Activated CD4-positive, alpha-beta T cell treated with anti-CD3 and anti-CD28 coated beads, Interleukin-2, amount 10 ng/mL, durations not matched to agents 7 days and 5 days (primary cell): ENCODE measurements around the gene DNER. TPM values are rescaled to one million over a fixed set of nuclear protein-coding genes. Genes with fewer than 3 reads are reported as not detected.
A peak's percentile ranks its signal among the peaks of the same experiment; 100 is the strongest.
"Not testable (repeated sequence)": the region's sequence is repeated elsewhere in the genome, so short reads cannot be mapped to it uniquely, and the experiment has no call there.

Experiments
- CTCF ChIA-PET: fragments of 350-600 bp; sonication (Branson Sonifier 250); formaldehyde crosslinking; loops from one replicate; lab custom pipeline; 2021; ENCODE audit warnings: antibody characterized with exemption; lab: Charles Lee
- POLR2A ChIA-PET: fragments of 350-600 bp; sonication (Branson Sonifier 250); formaldehyde crosslinking; loops from one replicate; lab custom pipeline; 2021; ENCODE audit warnings: antibody characterized with exemption; lab: Charles Lee
- DNase-seq: peaks from one replicate; pipeline ENCODE4 v3.0.0-alpha.2; 2020
- H3K27ac Mint-ChIP-seq: one replicate; pipeline ENCODE4 v1.8.0; 2021; ENCODE audit warnings: mild to moderate bottlenecking, moderate library complexity, mixed read lengths
- H3K27me3 Mint-ChIP-seq: one replicate; pipeline ENCODE4 v1.8.0; 2021; ENCODE audit warnings: mixed read lengths
- H3K36me3 Mint-ChIP-seq: one replicate; pipeline ENCODE4 v1.8.0; 2021; ENCODE audit warnings: low read depth, mixed read lengths
- H3K4me1 Mint-ChIP-seq: one replicate; pipeline ENCODE4 v1.8.0; 2021; ENCODE audit warnings: mixed read lengths
- H3K4me3 Mint-ChIP-seq: one replicate; pipeline ENCODE4 v1.8.0; 2021; ENCODE audit warnings: mild to moderate bottlenecking, moderate library complexity, mixed read lengths
- H3K9me3 Mint-ChIP-seq: one replicate; pipeline ENCODE4 v1.8.0; 2021; ENCODE audit warnings: mixed read lengths
- total RNA-seq, 2 experiments: library from RNA; stranded (reverse); gene quantifications; one replicate each; pipeline ENCODE4 v1.2.3, GENCODE V29; 2021

The DNER gene
- total RNA-seq, 2 experiments from 2014 or later = not detected

DNA sequence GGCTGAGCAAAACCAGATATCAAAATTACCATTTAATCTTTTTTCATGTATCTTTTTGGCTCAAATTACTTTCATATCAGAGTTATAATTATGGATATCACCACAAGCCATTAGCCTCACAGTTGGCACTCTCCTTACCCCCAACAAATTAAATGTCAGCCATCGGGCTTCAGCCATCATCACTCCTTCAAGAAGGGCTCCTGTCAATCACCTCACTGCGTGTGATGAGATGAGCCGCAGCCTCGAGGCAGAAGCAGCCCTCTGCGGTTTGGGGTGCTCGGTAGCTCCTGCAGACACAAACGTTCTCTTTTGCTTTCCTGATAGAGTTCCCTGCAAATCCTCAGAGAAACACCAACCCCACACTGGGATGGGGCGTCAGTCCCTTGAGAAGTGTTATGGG is 94.1 kb downstream of the DNER start:
- Mint-ChIP-seq H3K27me3 (peaks cover 2% of the 10 kb centered on the region), H3K4me3 (no peak overlapping the region), H3K36me3 (no peaks in the 10 kb centered on the region), H3K9me3 (no peaks in the 10 kb centered on the region), H3K4me1 (no peaks in the 10 kb centered on the region), H3K27ac (no peak overlapping the region)
- POLR2A ChIA-PET = no interaction called here
- DNase-seq = no peak
- CTCF ChIA-PET = no interaction called here

GRCh38 chr2:229616433-229616832 is 97.9 kb downstream of the DNER start:
- ChIA-PET CTCF (no interaction called here), POLR2A (no interaction called here)
- no peaks in the 10 kb centered on the region for H3K9me3 Mint-ChIP-seq
- H3K4me1 Mint-ChIP-seq = no peaks in the 10 kb centered on the region
- no peak for DNase-seq
- no peaks in the 10 kb centered on the region for H3K36me3 Mint-ChIP-seq
- H3K4me3 Mint-ChIP-seq = no peak overlapping the region
- H3K27me3 Mint-ChIP-seq = no peaks in the 10 kb centered on the region
- H3K27ac Mint-ChIP-seq = no peak overlapping the region

DNA sequence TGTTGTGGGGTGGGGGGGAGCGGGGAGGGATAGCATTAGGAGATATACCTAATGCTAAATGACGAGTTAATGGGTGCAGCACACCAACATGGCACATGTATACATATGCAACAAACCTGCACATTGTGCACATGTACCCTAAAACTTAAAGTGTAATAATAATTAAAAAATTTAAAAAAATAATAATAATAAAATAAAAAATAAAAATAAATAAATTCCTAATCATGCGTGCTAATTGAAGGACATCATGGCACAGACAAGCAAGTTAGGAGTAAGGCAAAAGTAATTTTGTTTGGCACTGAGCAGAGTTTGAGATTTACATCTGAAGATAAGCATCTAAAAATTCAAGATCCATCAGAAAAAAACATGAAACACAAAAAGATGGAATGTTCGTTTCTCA is 100.3 kb downstream of the DNER start:
- CTCF ChIA-PET, DNase-seq, H3K36me3 Mint-ChIP-seq, H3K9me3 Mint-ChIP-seq, H3K27ac Mint-ChIP-seq, H3K4me1 Mint-ChIP-seq, H3K4me3 Mint-ChIP-seq, H3K27me3 Mint-ChIP-seq, POLR2A ChIA-PET: not testable (repeated sequence)

- no peaks in the 10 kb centered on the region for H3K27me3 Mint-ChIP-seq
- no peak overlapping the region for H3K27ac Mint-ChIP-seq
- H3K4me1 Mint-ChIP-seq = no peaks in the 10 kb centered on the region
- no peak overlapping the region for H3K4me3 Mint-ChIP-seq
- CTCF ChIA-PET = no interaction called here
- no peaks in the 10 kb centered on the region for H3K9me3 Mint-ChIP-seq
- H3K36me3 Mint-ChIP-seq = no peaks in the 10 kb centered on the region
- POLR2A ChIA-PET = no interaction called here
- DNase-seq = no peak
Observed at GRCh38 chr2:229612384-229612971, 101.9 kb downstream of the DNER start.

DNA sequence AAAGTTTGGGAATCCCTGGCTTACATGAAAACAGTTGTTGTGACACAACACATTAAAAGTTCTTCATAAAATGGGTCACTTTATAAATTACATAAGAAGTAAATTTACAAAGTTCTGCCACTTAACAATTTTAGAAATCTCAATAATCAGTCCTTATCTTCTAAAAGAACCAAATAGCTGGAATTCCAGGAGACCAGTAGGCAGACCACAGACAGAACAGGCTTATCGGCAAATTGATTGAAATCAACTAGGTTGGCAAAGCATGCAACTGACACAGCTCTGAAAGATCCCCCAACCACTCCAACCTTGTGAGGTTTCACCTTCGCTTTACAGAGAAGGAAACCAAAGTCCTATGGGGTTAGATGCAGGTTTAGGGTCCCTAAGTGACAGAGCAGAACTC is 103.0 kb downstream of the DNER start:
- Mint-ChIP-seq H3K36me3 (no peaks in the 10 kb centered on the region), H3K4me1 (no peaks in the 10 kb centered on the region), H3K4me3 (no peak overlapping the region), H3K9me3 (no peaks in the 10 kb centered on the region), H3K27me3 (no peaks in the 10 kb centered on the region), H3K27ac (no peak overlapping the region)
- ChIA-PET CTCF (no interaction called here), POLR2A (no interaction called here)
- DNase-seq = no peak

- POLR2A ChIA-PET = no interaction called here
- CTCF ChIA-PET = interaction anchor here (0.8 kb wide), 1 partner anchor 8 kb away, joined by 3 read pairs; no protein-coding TSS in a partner anchor
Observed at GRCh38 chr2:229610872-229611271, 103.5 kb downstream of the DNER start.

GRCh38 chr2:229610333-229610732 is 104.0 kb downstream of the DNER start:
- DNase-seq = no peak
- peaks cover 2% of the 10 kb centered on the region for H3K27me3 Mint-ChIP-seq
- H3K9me3 Mint-ChIP-seq = no peaks in the 10 kb centered on the region
- ChIA-PET CTCF (interaction anchor here (0.8 kb wide), 1 partner anchor 9 kb away, joined by 3 read pairs; no protein-coding TSS in a partner anchor), POLR2A (no interaction called here)
- H3K4me1 Mint-ChIP-seq = no peaks in the 10 kb centered on the region
- no peaks in the 10 kb centered on the region for H3K36me3 Mint-ChIP-seq
- H3K4me3 Mint-ChIP-seq = no peak overlapping the region
- no peak overlapping the region for H3K27ac Mint-ChIP-seq

More at GRCh38 chr2:229610872-229611271, 103.5 kb downstream of the DNER start:
- Mint-ChIP-seq H3K9me3 (no peaks in the 10 kb centered on the region), H3K4me1 (no peaks in the 10 kb centered on the region), H3K36me3 (no peaks in the 10 kb centered on the region), H3K27me3 (no peaks in the 10 kb centered on the region), H3K4me3 (no peak overlapping the region), H3K27ac (no peak overlapping the region)
- no peak for DNase-seq

GRCh38 chr2:229601936-229602335 is 112.4 kb downstream of the DNER start:
- no peak overlapping the region for H3K27ac Mint-ChIP-seq
- peaks cover 19% of the 10 kb centered on the region for H3K27me3 Mint-ChIP-seq
- ChIA-PET POLR2A (no interaction called here), CTCF (no interaction called here)
- H3K36me3 Mint-ChIP-seq = no peaks in the 10 kb centered on the region
- no peaks in the 10 kb centered on the region for H3K4me1 Mint-ChIP-seq
- no peak for DNase-seq
- no peaks in the 10 kb centered on the region for H3K9me3 Mint-ChIP-seq
- no peak overlapping the region for H3K4me3 Mint-ChIP-seq

GRCh38 chr2:229601396-229601795 is 113.0 kb downstream of the DNER start:
- Mint-ChIP-seq H3K9me3 (no peaks in the 10 kb centered on the region), H3K27ac (no peak overlapping the region), H3K27me3 (peaks cover 19% of the 10 kb centered on the region), H3K4me1 (no peaks in the 10 kb centered on the region), H3K4me3 (no peak overlapping the region), H3K36me3 (no peaks in the 10 kb centered on the region)
- ChIA-PET POLR2A (no interaction called here), CTCF (no interaction called here)
- no peak for DNase-seq

GRCh38 chr2:229598227-229598626 is 116.1 kb downstream of the DNER start:
- Mint-ChIP-seq H3K27ac (no peak overlapping the region), H3K36me3 (no peaks in the 10 kb centered on the region), H3K4me3 (no peak overlapping the region), H3K27me3 (peaks cover 10% of the 10 kb centered on the region), H3K4me1 (no peaks in the 10 kb centered on the region), H3K9me3 (no peaks in the 10 kb centered on the region)
- no peak for DNase-seq
- CTCF ChIA-PET = no interaction called here
- POLR2A ChIA-PET = no interaction called here

- H3K27ac Mint-ChIP-seq = no peak overlapping the region
- H3K27me3 Mint-ChIP-seq = peaks cover 7% of the 10 kb centered on the region
- no peak for DNase-seq
Observed at GRCh38 chr2:229596796-229597195, 117.6 kb downstream of the DNER start.

DNA sequence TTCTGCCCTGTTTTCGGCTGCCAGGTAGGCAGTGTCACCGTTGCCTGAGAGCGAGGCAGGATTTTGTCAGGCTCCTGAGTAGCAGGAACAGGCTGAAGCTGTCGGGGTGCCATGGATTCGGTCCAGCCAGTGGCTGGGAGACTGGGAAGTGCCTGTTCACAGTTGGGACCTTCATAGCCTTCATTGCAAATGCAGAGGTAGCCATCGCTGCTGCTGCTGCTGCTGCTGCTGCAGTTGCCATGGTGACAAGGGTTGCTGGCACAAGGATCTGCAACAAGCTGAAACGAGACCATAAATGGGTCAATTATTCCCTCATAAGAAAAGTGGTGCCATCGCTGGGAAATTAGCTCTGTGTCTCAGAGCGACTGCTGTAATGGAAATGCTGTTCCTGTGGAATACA is 122.7 kb downstream of the DNER start:
- Mint-ChIP-seq H3K4me1 (no peaks in the 10 kb centered on the region), H3K27me3 (peaks cover 11% of the 10 kb centered on the region), H3K27ac (no peak overlapping the region), H3K9me3 (no peaks in the 10 kb centered on the region), H3K36me3 (no peaks in the 10 kb centered on the region), H3K4me3 (no peak overlapping the region)
- ChIA-PET POLR2A (no interaction called here), CTCF (no interaction called here)
- DNase-seq = no peak

More at GRCh38 chr2:229596796-229597195, 117.6 kb downstream of the DNER start:
- H3K9me3 Mint-ChIP-seq = no peaks in the 10 kb centered on the region
- POLR2A ChIA-PET = no interaction called here
- H3K36me3 Mint-ChIP-seq = no peaks in the 10 kb centered on the region
- no peak overlapping the region for H3K4me3 Mint-ChIP-seq
- CTCF ChIA-PET = no interaction called here
- no peaks in the 10 kb centered on the region for H3K4me1 Mint-ChIP-seq

DNA sequence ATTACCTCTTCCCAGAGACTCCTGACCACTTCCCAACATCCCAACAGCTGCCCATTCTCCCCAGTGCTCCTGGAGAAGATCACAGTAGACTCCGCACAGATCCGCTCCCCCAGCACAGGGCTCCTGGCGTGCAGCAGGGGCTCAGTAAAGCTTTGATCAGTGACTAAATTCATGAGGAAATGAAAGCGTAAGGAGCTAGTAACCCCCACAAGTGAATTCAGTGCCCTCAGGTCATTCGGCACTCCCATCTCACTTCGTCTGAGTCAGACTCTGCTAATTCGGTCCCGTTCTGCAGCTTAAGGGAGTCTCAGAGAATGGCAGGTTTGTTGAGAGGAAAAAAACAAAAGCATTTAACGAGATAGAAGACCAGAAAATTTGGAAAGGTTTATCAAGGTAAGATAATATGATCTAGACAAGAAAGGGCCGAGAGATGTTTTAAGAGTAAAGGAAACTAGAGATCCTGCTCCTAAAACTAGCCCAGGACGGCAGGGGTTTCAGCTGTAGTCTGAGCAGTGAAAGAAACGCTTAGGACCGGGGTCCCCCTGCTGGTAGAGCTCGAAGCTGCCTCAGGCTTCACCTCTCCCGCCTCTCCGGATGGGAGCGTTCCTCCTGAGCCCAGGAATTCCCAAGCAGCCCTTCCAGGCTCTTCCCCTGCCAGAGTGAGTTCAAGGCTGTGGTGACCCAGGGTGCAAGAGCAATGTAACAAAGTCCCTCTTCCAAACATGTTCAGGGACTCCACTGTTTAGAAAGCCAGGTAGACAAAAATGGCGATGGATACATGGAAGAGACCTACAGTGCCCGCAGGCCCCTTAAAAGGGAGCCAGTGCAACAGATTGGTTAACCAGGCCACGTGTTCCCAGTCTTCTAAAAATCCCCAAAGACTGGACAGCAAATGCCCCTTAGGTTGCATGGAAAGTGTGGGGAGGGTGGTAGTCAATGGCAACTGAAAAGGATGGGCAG is 127.3 kb downstream of the DNER start:
- no peak overlapping the region for H3K27ac Mint-ChIP-seq
- POLR2A ChIA-PET = no interaction called here
- CTCF ChIA-PET = interaction anchor here (1.0 kb wide), 1 partner anchor 1696 kb away, joined by 3 read pairs; no protein-coding TSS in a partner anchor
- H3K27me3 Mint-ChIP-seq = peaks cover 13% of the 10 kb centered on the region
- H3K36me3 Mint-ChIP-seq = no peaks in the 10 kb centered on the region
- H3K9me3 Mint-ChIP-seq = no peaks in the 10 kb centered on the region
- no peaks in the 10 kb centered on the region for H3K4me1 Mint-ChIP-seq
- H3K4me3 Mint-ChIP-seq = no peak overlapping the region
- peak; percentile 17 for DNase-seq
